HepG2 (cell line): ENCODE measurements around the gene SMOC1. TPM values are rescaled to one million over a fixed set of nuclear protein-coding genes. Genes with fewer than 3 reads are reported as not detected.

Experiments used
- AHDC1 ChIP-seq: sonication (generic); formaldehyde crosslinking; IDR thresholded peaks from 2 replicates; pipeline ENCODE4 v1.5.1; 2020; ENCODE audit warnings: mild to moderate bottlenecking, missing genetic modification reagents, borderline replicate concordance
- ATM ChIP-seq: fragments of 450-650 bp; IDR thresholded peaks from 2 replicates; pipeline ENCODE4 v1.7.1; 2017; ENCODE audit warnings: mild to moderate bottlenecking, borderline replicate concordance
- E2F1 ChIP-seq: sonication (generic); formaldehyde crosslinking; IDR thresholded peaks from 2 replicates; pipeline ENCODE4 v1.5.0; 2020; ENCODE audit warnings: missing genetic modification reagents
- FOSL2 ChIP-seq: sonication (generic); formaldehyde crosslinking; IDR thresholded peaks from 2 replicates; pipeline ENCODE4 v1.4.0; 2020; ENCODE audit warnings: missing genetic modification reagents
- HHEX ChIP-seq: IDR thresholded peaks from 2 replicates; pipeline ENCODE4 v1.6.1; 2016; ENCODE audit warnings: control low read depth
- MXD4 ChIP-seq: IDR thresholded peaks from 2 replicates; pipeline ENCODE4 v1.6.1; 2016; ENCODE audit warnings: mild to moderate bottlenecking, missing biosample characterization, missing genetic modification reagents
- NR2F2 ChIP-seq: IDR thresholded peaks from 2 replicates; pipeline ENCODE4 v1.6.1; 2012; ENCODE audit warnings: low read depth, inconsistent platforms, borderline replicate concordance
- PATZ1 ChIP-seq: sonication (generic); formaldehyde crosslinking; IDR thresholded peaks from 2 replicates; pipeline ENCODE4 v1.4.0; 2020; ENCODE audit warnings: missing genetic modification reagents
- SRSF1 ChIP-seq: fragments of 200-400 bp; formaldehyde crosslinking; optimal IDR thresholded peaks from 2 replicates; pipeline ENCODE3; 2017; ENCODE audit warnings: mild to moderate bottlenecking, low read depth, low read length, moderate library complexity
- THAP9 ChIP-seq: sonication (generic); formaldehyde crosslinking; IDR thresholded peaks from 2 replicates; pipeline ENCODE4; 2020; ENCODE audit warnings: missing genetic modification reagents, mild to moderate bottlenecking, borderline replicate concordance
- ZHX2 ChIP-seq, 2 experiments: sonication (generic) in 1 of 2; formaldehyde crosslinking in 1 of 2; IDR thresholded peaks; 2 replicates each; pipeline versions ENCODE4 v1.6.1 to v1.9.0; 2014 to 2022; ENCODE audit warnings: antibody characterized with exemption in 1 of 2, borderline replicate concordance in 1 of 2, inconsistent platforms in 1 of 2, low read depth in 1 of 2, missing genetic modification reagents in 1 of 2
- polyA plus RNA-seq, 8 experiments: library from polyadenylated mRNA; depleted of rRNA in 3 of 8; stranded (reverse) in 7 of 8; unstranded in 1 of 8; fragments of >200 nt; fragmentation: Illumina TruSeq in 4 of 8; extraction: Trizol in 4 of 8; gene quantifications; 2 replicates each; pipeline versions ENCODE4 v1.2.1 to v1.2.3, GENCODE V29; 2011 to 2016; ENCODE audit warnings: low read depth in 4 of 8, missing spikeins in 1 of 8, mixed read lengths in 1 of 8; ENCODE audit not compliant: insufficient read depth in 1 of 8
- total RNA-seq, 5 experiments: library from RNA; depleted of rRNA; stranded (reverse); fragments of >200 nt; fragmentation: Illumina TruSeq; extraction: Trizol; gene quantifications; 2 replicates each; pipeline ENCODE4 v1.2.3, GENCODE V29; 2016; ENCODE audit warnings: low read depth in 1 of 5

SMOC1 gene
- total and polyA plus RNA-seq, 2 of the 13 experiments (the other 11 are each of a cell fraction or from before 2014, with no cell fraction given), result 17.8 to 35.6 TPM

GRCh38 chr14:69997849-69998248, 118.6 kb downstream of the SMOC1 start (continued):
- TF ChIP-seq ZHX2 (IDR thresholded peaks at IDR 0.05; ENCODE audit: low read depth) (no peak), ZHX2 (CRISPR knock-in tag; IDR thresholded peaks at IDR 0.05; ENCODE audit: borderline replicate concordance) (no peak), E2F1 (CRISPR knock-in tag) (no peak), MXD4 (no peak), AHDC1 (no peak), ATM (no peak), SRSF1 (no peak), NR2F2 (no peak), THAP9 (CRISPR knock-in tag) (no peak), FOSL2 (CRISPR knock-in tag) (peak; percentile 33; the same call in 1 of the 2 replicates), PATZ1 (CRISPR knock-in tag) (no peak), HHEX (CRISPR knock-in tag) (no peak)
